Measurements from ENCODE around the gene AGBL1.
A peak's percentile ranks its signal among the peaks of the same experiment; 100 is the strongest.
"Not testable (repeated sequence)": the region's sequence is repeated elsewhere in the genome, so short reads cannot be mapped to it uniquely, and the experiment has no call there.

The AGBL1 gene

DNA sequence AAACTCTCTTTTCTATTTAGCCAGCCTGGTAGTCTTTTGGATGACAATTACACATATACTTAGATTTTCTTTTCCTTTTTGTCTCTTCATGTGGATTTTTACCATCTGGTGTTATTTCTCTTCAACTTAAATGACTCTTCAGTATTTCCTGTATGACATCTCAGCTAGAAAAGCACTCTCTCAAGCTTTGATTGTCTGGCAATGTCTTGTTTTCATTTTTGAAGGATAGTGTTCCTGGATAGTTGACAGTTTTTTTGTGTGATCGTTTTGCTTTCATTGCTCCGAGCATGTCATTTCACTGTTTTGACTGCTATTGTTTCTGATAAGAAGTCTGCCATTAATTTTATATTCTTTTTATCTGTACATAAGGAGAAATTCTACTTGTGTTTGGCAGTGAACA lies 766.4 kb downstream of the AGBL1 start:
- DNase-seq, result no peak

DNA sequence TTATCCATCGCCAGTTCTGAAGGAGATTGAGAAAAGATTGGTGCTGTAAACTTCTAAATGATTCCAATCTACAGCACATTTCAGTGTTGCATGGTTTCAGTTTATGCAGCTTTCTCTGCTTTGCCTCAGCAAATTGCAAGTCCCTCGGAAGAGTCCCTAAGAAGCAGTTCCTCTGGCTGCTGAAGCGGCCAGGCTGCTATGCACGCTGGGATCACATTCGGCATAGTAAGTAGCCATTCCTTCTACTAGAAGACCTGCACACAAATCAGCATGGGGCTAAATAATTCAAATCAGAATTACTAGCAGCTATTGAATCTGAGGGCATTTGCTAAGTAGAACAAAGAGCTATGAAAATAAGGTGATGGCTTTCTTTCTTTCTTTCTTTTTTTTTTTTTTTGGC lies 769.5 kb downstream of the AGBL1 start:
- DNase-seq, result no peak

DNA sequence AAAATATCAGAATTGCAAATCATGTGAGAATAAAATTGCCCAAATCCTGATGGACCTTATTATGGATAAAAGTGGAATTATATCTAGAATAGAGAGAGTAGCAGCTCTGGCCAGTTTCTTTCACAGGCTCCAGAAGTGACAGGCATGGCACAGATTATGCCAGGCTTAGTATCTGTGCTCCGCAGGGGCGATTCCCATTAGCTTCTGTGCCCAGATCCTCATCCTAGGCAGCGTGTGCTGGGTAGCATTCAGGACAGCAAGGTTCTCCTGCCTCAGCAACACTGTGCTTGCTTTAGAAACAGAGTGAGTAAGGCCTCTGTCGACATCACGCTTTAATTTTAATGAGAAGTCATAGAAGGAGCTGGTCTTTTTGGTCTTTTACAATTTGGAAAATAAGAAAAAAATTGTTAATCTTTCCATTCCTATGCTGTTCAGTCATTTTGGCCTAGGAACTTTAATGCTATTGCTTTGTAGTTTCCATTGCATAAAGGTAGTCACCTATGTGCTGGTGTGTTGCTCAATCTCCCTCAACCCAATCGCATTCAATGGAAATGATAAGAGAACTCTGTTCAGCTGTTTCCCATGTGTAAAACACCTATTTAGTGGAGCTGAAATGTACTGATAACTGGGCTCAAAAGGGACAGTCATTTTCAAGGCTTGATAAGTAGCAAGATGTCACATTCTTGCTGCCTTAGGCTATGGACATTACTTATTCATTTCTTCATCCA lies 770.1 kb downstream of the AGBL1 start:
- no peak for DNase-seq

DNA sequence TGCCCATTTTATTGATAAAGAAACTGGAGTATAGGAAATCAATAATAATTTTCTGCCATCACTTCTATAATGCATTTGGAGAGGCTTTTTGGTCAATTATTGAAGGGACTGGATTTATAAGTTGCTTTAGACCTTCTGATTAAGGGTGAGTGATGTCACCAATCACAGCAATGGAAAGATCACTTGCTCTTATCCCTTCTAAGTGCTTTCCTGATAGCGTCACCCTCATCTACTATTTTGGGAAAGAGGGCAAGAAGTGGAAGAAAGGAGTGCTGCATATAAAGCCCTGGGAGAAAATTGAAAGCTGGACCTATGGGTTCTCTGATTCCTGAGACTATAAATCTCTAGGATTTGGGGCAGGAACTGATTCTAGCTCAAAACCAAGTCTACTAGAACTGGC lies 771.3 kb downstream of the AGBL1 start:
- no peak for DNase-seq

DNA sequence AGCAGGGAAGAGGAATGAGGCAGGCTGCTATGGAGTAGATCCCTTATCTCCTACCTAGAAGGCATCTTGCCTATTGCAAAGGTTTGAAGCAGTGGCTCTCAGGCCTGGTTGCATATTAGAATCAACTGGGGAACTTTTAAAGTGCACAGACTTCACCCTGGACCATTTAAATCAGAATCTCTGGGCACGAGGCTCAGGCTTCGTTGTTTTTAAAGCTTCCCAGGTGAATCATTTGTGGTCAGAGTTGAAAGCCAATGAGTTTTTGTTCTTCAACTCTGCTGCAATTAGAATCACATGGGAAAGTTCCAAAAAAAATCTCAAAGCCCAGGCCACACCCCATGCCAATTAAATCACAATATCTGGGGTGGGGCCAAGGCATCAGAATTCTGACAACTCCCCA lies 773.1 kb downstream of the AGBL1 start:
- DNase-seq, result no peak

DNA sequence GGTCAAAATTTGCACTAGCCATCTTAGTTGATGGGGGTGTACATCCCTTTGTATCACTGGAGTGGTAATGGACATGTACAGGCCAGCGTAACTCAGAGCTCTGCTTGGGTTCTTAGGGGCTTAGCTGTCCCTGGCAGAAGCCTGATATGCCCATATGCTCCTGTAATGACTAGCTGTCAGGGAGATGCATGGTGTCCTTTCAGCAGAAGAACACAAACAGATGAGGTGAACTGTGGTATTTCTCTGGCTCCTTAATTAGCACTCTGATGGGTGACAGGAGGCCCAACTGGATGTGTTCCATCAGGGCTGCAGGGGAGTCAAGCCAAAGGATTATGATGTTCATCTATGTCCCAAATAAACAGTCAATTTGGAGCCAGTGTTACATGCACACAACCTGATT lies 774.5 kb downstream of the AGBL1 start:
- no peak for DNase-seq

DNA sequence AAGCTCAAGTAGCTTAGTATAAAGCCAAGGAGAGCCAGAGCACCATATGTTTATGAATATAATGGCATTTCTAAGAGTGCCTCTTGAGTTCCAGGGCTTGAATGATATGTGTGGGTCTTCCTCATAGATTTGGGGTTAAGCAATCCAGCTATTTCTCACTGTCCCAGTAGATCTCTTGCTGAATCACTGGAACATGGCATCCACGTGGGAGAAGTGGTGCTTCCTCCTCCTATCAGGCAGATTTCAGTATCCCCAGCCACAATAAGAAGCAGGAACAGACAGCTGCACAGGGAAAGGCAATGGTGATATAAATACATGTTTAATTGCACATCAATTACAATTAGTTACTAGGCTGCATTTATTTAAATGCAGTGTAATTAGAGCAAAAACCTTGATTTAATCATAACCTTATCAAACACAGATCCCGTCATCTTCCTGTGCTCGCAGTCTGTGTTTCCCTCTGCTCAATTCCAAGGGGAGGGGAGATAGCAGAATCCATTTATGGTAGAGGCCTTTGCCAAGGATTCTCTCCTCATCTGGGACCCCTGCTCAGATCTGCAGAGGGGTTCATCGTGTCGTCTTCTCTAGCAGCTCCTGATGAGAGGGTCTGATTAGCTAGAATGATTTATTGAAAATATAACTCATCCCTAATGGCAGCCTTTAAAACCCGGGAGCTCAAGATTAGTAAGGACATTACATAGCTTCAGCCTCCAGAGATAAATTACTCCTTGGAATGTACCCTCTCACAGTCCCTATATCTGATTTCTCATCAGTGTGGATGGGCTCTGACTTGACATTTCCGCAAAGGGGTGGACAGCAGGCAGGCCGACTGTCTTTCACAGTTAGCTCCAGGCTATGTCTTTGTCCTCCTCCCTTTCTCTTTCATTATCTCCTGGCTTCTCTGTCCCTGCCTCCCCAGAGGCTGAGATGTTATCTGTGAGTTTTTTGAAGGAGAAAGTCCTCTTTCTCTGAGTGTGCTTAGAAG lies 775.9 kb downstream of the AGBL1 start:
- DNase-seq, result no peak

DNA sequence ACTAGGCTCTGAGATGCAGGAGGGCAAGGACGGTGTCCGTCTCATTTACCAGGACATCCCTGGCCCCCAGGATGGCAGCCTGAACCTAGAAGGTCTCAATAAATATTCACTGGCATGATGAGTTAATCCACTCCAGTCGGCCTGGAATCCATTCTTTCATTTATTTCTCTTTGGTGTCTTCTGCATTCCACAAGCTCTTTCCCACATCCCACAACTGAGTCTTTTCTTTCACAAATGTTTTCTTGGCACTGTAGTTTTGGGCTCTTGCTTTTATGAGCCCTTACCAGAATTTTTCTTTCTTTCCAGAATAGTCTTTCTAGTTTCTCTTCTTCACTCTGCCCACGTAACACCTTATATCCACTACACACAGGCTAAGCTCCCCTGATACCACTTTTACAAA lies 778.0 kb downstream of the AGBL1 start:
- DNase-seq, result no peak

DNA sequence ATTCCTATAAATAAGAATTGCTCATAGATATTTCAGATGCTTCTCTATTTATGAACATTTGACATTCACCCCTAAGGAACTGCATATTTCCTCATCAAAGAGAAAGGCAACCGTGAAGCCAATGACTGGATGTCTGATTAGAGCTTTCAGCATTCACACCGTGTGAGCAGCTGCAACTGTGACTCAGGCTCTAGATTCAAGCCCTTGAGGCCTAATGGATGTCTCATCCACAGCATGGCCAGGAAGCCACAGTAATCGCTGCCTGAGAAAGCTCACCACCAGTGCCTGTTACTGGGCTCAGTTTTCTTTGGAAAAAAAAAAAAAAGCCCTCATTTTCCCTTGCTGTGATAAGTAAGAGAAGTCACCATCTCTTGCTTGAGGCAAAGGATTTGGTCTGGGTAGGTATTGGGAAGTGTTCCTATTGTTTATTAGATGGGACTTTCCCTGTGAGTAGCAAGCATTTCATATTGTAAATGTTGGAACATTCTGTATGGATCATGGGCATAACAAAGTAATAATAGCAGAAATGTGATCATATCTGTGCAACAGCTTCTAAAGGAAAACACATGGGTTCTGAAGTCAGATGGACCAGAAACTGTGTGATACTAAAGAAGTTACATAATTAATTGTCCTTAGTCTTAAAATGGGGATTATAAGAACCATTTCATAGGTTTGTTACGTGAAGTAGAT lies 783.7 kb downstream of the AGBL1 start:
- DNase-seq, result no peak

DNA sequence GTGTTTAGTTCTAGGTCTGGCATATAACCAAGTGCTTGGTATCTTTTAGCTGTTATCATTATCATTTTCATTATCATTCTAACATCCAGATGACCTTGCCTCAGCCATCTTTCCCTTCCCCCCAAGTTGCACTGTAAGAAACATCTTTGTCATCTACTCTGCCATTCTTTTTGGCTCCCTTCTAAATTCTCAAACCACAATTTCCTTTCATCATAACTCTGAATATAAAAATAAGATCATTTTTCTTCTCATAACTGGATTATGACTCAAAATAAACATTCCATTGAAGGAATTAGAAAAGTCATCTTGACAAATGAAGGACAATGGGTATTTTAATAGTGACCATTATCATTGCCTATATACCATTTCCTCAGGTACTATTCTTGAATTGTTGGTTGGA lies 786.2 kb downstream of the AGBL1 start:
- DNase-seq, result no peak

DNA sequence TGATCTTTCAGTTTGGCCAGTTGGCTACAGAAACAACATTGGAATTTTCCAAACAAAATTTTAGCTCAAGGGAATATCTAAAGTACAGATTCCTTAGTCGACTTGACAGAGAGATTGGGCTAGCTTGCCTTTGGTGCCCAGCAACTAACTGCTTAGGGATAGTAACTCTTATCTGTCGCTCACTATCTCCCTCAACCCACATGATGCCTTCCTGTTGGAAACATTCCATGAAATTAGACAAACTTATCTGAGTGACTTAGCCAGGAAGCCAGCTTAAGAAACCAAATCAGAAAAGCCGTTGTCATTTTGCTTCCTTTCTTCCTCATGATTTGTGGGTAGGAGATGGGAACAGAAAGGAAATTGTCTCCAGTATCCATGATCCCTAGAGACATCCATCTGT lies 791.2 kb downstream of the AGBL1 start:
- DNase-seq, result no peak

DNA sequence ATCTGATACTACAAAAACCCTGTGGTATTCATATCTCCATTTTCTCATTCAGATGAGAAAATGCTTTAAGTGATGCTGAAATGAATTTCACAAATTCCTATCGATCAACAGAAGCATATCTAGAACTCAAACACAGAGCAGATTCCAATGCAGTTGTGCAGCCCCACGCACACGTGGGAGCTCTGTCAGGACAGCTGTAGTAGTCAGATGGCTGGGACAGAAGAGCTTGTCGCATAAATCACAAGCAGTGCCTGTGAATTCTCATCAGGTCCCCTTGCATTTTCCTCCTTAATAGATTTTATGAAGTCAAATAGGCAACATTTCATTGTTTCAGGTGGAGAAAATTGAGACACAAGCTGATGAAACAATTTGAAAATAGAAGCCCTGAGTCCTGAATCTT lies 792.3 kb downstream of the AGBL1 start:
- no peak for DNase-seq

DNA sequence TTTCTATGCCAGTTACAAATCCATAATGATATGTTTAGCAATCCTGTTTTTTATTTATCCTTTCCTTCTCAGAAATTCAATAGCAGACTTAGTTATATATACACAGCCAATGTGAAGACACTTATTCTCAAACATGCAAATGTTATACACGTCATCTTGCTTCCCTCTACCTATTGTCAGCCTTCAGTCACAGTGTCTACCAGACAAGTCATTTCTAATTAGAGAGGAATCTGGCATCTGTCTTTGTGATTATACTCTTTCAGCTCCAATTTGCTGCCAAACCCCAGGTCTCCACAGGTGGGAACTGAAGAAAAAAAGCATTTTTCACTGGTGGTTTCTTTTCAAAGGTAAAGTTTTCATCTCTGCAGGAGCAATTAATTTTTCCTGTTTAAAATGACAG lies 793.1 kb downstream of the AGBL1 start:
- peak; percentile 32 for DNase-seq

DNA sequence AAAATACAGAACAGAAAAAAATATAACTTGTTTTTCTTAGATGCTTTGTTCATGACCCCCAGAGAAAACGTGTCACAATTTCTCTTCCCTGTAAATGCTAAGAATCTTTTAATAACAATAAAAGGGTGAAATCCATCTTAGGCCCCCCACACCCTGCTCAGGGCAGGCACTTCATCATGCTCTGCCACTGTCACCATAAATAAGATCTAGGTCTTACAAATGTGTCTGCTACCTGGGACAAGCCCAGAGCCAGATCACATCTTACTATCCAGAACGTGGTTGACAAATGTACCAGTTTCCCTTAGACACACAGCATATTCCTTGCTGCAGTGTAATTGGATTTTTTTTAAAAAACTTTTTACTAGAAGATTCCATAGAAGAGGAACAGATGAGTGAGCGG lies 795.4 kb downstream of the AGBL1 start:
- DNase-seq, result no peak

DNA sequence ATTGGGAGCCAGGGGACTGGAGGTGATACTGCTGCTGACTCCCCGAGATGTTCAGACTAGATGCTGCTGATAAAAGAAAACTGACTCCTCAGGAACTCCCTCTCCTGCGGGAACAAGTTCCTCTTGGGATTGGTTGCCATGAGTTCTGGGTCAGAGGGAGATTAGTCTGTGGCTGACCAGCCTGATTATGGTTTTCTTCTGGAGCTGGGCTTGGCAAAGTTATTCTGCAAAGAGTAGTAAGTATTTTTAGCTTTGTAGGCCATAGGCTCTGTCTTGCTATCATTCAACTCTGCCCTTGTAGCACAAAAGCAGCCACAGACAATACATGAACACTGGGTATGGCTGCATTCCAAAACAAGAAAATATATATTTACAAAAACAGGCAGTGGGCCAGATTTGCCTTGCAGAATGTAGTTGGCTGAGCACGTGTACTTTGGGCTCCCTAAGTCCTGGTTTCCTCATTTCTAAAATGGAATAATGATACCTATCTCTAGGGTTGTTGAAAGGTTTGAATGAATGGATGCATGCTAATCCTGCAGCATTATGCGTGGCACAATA lies 796.8 kb downstream of the AGBL1 start:
- DNase-seq, result no peak

DNA sequence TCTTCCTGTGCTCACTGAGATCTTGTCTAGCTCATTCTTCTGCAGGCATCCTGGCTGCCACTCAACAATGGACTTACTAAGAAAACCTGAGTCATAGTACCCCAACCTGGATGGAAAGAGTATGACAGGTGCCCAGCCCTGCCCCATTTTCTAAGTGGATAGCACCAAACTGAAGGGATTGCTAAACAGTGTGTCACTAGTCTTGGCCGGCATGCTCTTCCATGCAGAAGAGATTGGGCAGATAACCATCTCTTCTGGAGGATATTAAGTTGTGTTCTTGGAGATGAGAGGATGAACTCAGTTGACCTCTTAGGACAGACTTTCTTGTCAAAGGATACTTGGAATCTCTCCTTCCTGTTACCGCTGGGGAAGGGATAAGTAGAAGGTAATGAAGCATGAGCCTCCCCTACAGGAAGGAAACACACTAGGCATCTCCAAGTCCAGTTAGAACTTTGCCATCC lies 797.5 kb downstream of the AGBL1 start:
- DNase-seq, result no peak

DNA sequence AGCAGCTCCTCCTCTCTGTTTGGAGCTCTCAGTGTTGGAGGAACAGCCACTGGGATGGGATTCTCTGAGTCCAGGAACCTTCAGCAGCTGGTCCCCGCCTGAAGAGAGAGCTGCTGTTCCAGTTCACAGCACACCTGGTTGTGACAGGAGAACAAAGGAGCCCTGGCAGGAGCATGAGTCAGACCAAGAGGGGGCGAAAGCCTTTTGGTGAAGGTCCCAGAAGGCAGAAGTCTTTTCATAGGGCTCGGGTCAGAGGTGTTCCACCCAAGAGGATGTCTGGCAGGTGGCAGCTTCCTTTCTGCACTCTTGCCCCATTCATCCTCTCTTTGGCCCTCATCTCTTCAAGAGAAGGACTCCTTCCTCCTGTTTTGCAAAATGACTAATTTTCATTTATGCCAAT lies 799.2 kb downstream of the AGBL1 start:
- DNase-seq, result not testable (repeated sequence)

DNA sequence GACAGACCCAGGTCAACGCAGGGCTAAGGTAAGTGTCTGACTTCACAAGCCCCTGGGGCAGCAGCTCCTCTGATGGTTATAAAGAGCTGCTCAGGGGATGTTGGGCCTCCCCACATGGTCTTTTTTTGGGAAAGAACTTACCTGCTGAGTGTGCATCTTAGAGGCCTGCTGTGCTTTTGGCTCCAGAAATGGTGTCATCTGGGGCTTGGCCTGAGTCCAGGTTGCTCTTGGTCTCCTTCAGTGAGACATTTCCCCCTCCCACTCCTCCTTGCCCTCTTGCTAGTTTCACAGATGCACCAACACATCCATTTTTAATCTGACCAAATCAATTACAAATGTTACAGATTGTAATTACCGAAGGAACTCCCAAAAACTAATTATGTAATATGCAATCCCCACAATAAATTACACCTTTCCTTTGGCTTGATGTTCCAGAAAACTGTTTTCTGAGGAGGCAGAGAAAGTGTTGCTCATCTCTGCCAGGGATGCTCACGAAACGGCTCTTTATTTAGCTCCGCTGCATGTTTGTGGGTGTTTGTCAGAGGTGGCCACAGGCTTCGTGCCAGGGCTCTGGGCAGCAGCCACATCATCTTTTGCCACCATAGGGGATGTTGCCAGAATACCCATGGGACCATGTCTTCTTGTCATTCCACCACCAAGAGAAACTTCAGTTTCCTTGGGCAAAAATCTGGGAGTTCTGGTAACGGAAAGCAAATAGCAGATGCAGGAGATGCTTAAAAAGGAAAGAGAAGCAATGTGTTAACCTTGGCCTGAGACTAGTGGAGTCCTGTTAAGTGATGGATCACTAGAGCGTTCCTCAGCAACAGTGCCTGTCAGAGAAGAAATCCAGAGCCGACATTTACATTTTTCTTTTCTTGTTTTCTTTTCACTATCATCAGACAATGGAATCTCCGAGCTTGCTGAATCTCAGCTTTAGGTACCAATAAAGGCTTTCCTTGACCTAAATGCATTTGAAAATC lies 799.9 kb downstream of the AGBL1 start:
- DNase-seq, result peak; percentile 58

DNA sequence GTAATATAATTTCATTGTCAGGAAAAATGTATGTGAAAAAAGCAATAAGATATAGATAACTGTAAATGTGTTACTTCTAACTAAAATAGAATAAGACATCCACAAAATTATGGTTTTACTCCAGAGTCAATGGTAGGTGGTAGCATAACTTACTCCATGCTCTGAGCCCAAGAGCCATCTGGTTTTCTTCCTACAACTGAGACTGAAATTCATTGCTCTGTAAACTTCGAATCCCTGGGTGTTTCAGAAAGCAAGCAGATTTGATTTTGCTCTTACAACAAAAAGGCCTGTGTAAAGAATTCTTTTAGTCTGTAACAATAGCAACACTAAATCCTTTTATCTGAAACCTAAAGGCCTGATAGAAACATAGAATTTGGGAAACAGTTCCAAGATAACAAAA lies 805.9 kb downstream of the AGBL1 start:
- no peak for DNase-seq

DNA sequence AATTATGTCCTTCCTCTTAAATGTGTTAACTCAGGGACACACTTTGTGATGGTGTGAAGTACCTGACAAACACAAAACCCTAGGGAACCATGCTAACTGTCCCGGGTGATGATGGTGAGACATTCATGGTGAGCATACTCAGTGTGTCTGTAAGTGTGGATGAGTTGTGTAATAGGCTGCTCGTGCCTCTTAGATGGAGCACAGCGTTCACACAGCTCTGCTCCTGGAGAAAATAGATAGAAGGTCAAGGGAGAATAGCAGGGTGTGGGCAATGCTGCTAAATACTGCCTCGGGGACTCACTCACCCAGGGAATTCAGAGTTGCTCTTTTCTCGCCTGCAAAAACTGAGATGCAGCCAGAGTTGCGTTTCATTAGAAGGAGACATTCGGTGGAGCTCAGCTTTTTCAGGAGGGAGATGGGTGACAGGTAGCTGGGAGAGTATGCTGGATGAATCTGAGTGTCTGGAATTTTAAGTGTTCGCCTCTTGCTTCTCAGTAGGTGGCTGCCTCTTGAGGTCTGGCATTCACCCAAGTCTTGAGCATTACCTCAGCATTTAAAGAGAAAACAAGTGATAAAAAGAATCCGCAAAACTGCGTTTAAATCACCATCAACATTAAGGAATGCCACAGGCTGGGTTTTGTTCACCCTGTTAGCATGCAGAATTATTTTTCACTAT lies 813.2 kb downstream of the AGBL1 start:
- peak; percentile 85 for DNase-seq

DNA sequence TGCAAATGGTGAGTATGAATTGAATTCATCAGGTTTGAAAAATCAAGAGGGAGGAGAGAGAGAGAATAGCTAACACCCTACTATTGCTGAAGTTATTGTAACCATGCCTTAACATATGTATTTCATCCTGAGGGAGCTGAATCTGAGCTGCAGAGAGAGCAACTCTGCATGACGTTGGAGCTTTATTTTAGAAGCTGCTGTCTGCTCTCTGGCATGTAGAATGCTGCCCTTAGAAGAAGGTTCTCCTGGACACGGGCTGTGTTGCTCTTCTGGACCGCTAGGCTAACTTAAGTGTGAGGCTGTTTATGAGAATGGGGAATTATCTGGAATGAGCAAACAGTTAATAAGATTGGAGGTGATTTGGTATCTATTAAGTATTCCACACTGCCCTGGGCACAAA lies 814.6 kb downstream of the AGBL1 start:
- no peak for DNase-seq
